K562 (cell line): ENCODE measurements around the gene PLAAT3. TPM values are rescaled to one million over a fixed set of nuclear protein-coding genes. Genes with fewer than 3 reads are reported as not detected.

Experiments
- ATAC-seq: fragments of 200-7000 bp; cut with Tn5 transposase; 3 replicates; pipeline ENCODE4 v1.9.1; 2020; ENCODE audit warnings: moderate library complexity
- BruUV-seq: library from RNA; stranded (reverse); fragments of 400-500 nt; replicated peaks from 2 replicates; lab custom pipeline; 2021; lab: Mats Ljungman, UMichigan
- CTCF ChIA-PET: fragments of 300-600 bp; formaldehyde crosslinking; extraction: SDS; loops from one replicate; lab custom pipeline; 2021; ENCODE audit warnings: low intra/inter-chr PET ratio; lab: Yijun Ruan, JAX
- POLR2A ChIA-PET: fragments of 300-600, 350-650 bp; sonication (Branson Sonifier 250); formaldehyde crosslinking; extraction: SDS; loops from one replicate; lab custom pipeline; 2021; ENCODE audit warnings: antibody characterized with exemption, inconsistent platforms; lab: Yijun Ruan, JAX
- DNase-seq, 4 experiments: peaks; one replicate each; pipeline versions ENCODE4 v3.0.0 to v3.0.0-alpha.2; 2011 to 2018; ENCODE audit warnings: low spot score in 3 of 4, mixed read lengths in 3 of 4; ENCODE audit errors: extremely low read depth in 1 of 4
- FAIRE-seq: peaks from 2 replicates; lab custom pipeline; 2011; peaks lifted over from hg19 to GRCh38; lab: Jason Lieb, UNC
- H2AFZ ChIP-seq: 2 replicates; pipeline ENCODE4 v1.6.0; 2011; ENCODE audit warnings: low read depth, low read length, control low read depth, inconsistent platforms
- H3K27ac ChIP-seq: fragments of 200-600 bp; 3 replicates; pipeline ENCODE4 v1.8.0; 2011; ENCODE audit warnings: low read depth, mild to moderate bottlenecking, control low read depth, inconsistent platforms, low read length, moderate library complexity, mixed read lengths; ENCODE audit errors: extremely low read depth
- H3K27me3 ChIP-seq, 2 experiments: fragments of 300-600 bp in 1 of 2; 2 replicates in 1 of 2; 3 replicates in 1 of 2; pipeline versions ENCODE4 v1.6.0 to v1.8.0; 2011; ENCODE audit warnings: inconsistent platforms in 2 of 2, low read length in 2 of 2, mild to moderate bottlenecking in 1 of 2, mixed read lengths in 1 of 2, moderate library complexity in 1 of 2; ENCODE audit not compliant: control insufficient read depth in 2 of 2, insufficient read depth in 2 of 2
- H3K36me3 ChIP-seq: fragments of 300-600 bp; 3 replicates; pipeline ENCODE4 v1.8.0; 2011; ENCODE audit warnings: mild to moderate bottlenecking, low read length, inconsistent platforms; ENCODE audit not compliant: control insufficient read depth, insufficient read depth
- H3K4me1 ChIP-seq, 2 experiments: fragments of 200-600 bp in 1 of 2; replicated peaks in 1 of 2; 2 replicates in 1 of 2; 3 replicates in 1 of 2; pipeline versions ENCODE4 v1.5.1 to v1.8.0; 2011; ENCODE audit warnings: inconsistent platforms in 2 of 2, low read length in 2 of 2, mild to moderate bottlenecking in 1 of 2, mixed read lengths in 1 of 2, moderate library complexity in 1 of 2; ENCODE audit not compliant: control insufficient read depth in 2 of 2, insufficient read depth in 2 of 2
- H3K4me2 ChIP-seq: 2 replicates; pipeline ENCODE4 v1.6.1; 2011; ENCODE audit warnings: low read length, control low read depth, inconsistent platforms, mixed read lengths; ENCODE audit not compliant: insufficient read depth
- H3K4me3 ChIP-seq: fragments of 200-600 bp; sonication (generic), shearing (Covaris generic); 2 replicates; pipeline ENCODE4 v1.5.1; 2016; ENCODE audit warnings: control low read depth, inconsistent platforms
- H3K79me2 ChIP-seq: fragments of 200-600 bp; 3 replicates; pipeline ENCODE4 v1.8.0; 2011; ENCODE audit warnings: low read length, inconsistent platforms; ENCODE audit not compliant: control insufficient read depth, insufficient read depth
- H3K9ac ChIP-seq, 2 experiments: 2 replicates each; pipeline versions ENCODE4 v1.6.0 to v1.6.1; 2011; ENCODE audit warnings: low read depth in 2 of 2, low read length in 2 of 2, control low read depth in 1 of 2, inconsistent platforms in 1 of 2, mild to moderate bottlenecking in 1 of 2, mixed read lengths in 1 of 2; ENCODE audit not compliant: insufficient read depth in 1 of 2
- H3K9me1 ChIP-seq: one replicate; pipeline ENCODE4 v1.6.0; 2011; ENCODE audit warnings: inconsistent platforms, mild to moderate bottlenecking, low read length, moderate library complexity; ENCODE audit not compliant: control insufficient read depth, insufficient read depth
- H3K9me3 ChIP-seq: replicated peaks from 2 replicates; pipeline ENCODE4 v1.5.1; 2011; ENCODE audit warnings: low read depth, low read length, inconsistent platforms; ENCODE audit not compliant: control insufficient read depth, insufficient read depth
- H4K20me1 ChIP-seq: replicated peaks from 2 replicates; pipeline ENCODE4 v1.6.1; 2011; ENCODE audit warnings: low read length, inconsistent platforms, mixed read lengths; ENCODE audit not compliant: control insufficient read depth, insufficient read depth
- DPF2 ChIP-seq: fragments of 450-650 bp; IDR thresholded peaks from 2 replicates; pipeline ENCODE4 v1.6.1; 2016
- EGR1 ChIP-seq: fragments of 450-650 bp; conservative IDR thresholded peaks from 2 replicates; pipeline ENCODE4 v1.6.1; 2017; ENCODE audit warnings: mild to moderate bottlenecking
- FOXP1 ChIP-seq: sonication (generic); formaldehyde crosslinking; IDR thresholded peaks from 2 replicates; pipeline ENCODE4 v1.8.0; 2022; ENCODE audit warnings: mild to moderate bottlenecking, missing genetic modification reagents
- HMGXB4 ChIP-seq: sonication (generic); formaldehyde crosslinking; IDR thresholded peaks from 2 replicates; pipeline ENCODE4 v1.8.1; 2023; ENCODE audit warnings: mild to moderate bottlenecking, missing genetic modification reagents
- JUND ChIP-seq, 2 experiments: IDR thresholded peaks; 2 replicates in 1 of 2; 3 replicates in 1 of 2; pipeline ENCODE4 v1.6.1; 2011; ENCODE audit warnings: borderline replicate concordance in 2 of 2, low read depth in 2 of 2, low read length in 2 of 2, improper control_type of control experiment in 1 of 2, missing biosample characterization in 1 of 2, missing genetic modification characterization in 1 of 2, missing genetic modification reagents in 1 of 2
- TSHZ1 ChIP-seq: fragments of 250-450 bp; sonication (Bioruptor Pico); IDR thresholded peaks from 2 replicates; pipeline ENCODE4 v1.4.0; 2020; ENCODE audit warnings: mild to moderate bottlenecking, moderate library complexity
- ZSCAN32 ChIP-seq: fragments of 450-650 bp; formaldehyde crosslinking; IDR thresholded peaks from 2 replicates; pipeline ENCODE4 v1.4.0; 2020; ENCODE audit warnings: mild to moderate bottlenecking, moderate library complexity
- WGBS: fragments of 100-300 bp; shearing (Covaris generic); methylation state at CpG from one replicate; pipeline ENCODE4 v1.1.6; 2016; ENCODE audit warnings: low coverage, mixed read lengths; ENCODE audit not compliant: insufficient coverage; ENCODE audit errors: missing lambda C conversion rate; 5-methylcytosine and 5-hydroxymethylcytosine counted together
- in situ Hi-C: fragments of 300-500 bp; cut with MboI; formaldehyde crosslinking; loops from 4 replicates; pipeline ENCODE4 v1.15.0; 2018; ENCODE audit warnings: inconsistent platforms, mixed read lengths
- intact Hi-C: fragments of 100-400 bp; cut with micrococcal nuclease; formaldehyde crosslinking; loops from 2 replicates; pipeline ENCODE4 v1.14.2; 2022
- polyA plus RNA-seq, 8 experiments: library from polyadenylated mRNA; depleted of rRNA in 4 of 8; stranded (reverse) in 5 of 8; unstranded in 3 of 8; fragments of >200 nt; fragmentation: Nextera tagmentation in 2 of 8; fragmentation: Illumina TruSeq in 1 of 8; extraction: Ambion mirVana in 2 of 8; extraction: Trizol in 1 of 8; gene quantifications; 2 replicates each; pipeline versions ENCODE4 v1.2.1 to v1.2.3, GENCODE V29; 2011 to 2014; ENCODE audit warnings: inconsistent platforms in 1 of 8, missing spikeins in 1 of 8
- total RNA-seq, 7 experiments: library from RNA; depleted of rRNA in 6 of 7; stranded (reverse); fragments of >200 nt in 6 of 7; fragmentation: Illumina TruSeq in 2 of 7; extraction: Trizol in 2 of 7; gene quantifications; 2 replicates each; pipeline versions ENCODE4 v1.2.1 to v1.2.3, GENCODE V29; 2011 to 2021; ENCODE audit warnings: low replicate concordance in 1 of 7

The PLAAT3 gene
- total and polyA plus RNA-seq, 9 of the 15 experiments (the other 6 are each of a cell fraction or from before 2014, with no cell fraction given) = 0.80 to 2.7 (median 1.4) TPM

- H3K9me3 ChIP-seq = no peaks in the 10 kb centered on the region
- H2AFZ ChIP-seq = no peak overlapping the region
- H3K9me1 ChIP-seq = no peaks in the 10 kb centered on the region
- no peaks in the 10 kb centered on the region for H3K79me2 ChIP-seq
- 17% methylated on average over 13 of the region's 14 CpGs for WGBS
- TF ChIP-seq EGR1 = peak; percentile 62
- no peak for TF ChIP-seq FOXP1 (CRISPR knock-in tag)
- BruUV-seq = no TSS peak
- DNase-seq (no peak), FAIRE-seq (no peak), ATAC-seq (no peak)
- H3K36me3 ChIP-seq = no peaks in the 10 kb centered on the region
- H3K4me3 ChIP-seq = no peak overlapping the region
- ChIA-PET CTCF (interaction anchor here (1.1 kb wide), 1 partner anchor 25 kb away, joined by 3 read pairs; no protein-coding TSS in a partner anchor), POLR2A (no interaction called here)
- peaks cover 3 to 15% of the 10 kb centered on the region in 2 experiments; a peak in 3 of 5 replicates for H3K27me3 ChIP-seq
- H3K27ac ChIP-seq = no peak overlapping the region
- H3K9ac ChIP-seq = no peak overlapping the region
- in situ Hi-C loops = no loop called here
- H4K20me1 ChIP-seq = no peaks in the 10 kb centered on the region
- peaks cover 8 to 23% of the 10 kb centered on the region in 2 experiments; a peak in 4 of 5 replicates for H3K4me1 ChIP-seq
- no peak overlapping the region for H3K4me2 ChIP-seq
- intact Hi-C loops = no loop called here
Observed at GRCh38 chr11:63610604-63611394, 3.4 kb downstream of the PLAAT3 start.

- H3K79me2 ChIP-seq = no peaks in the 10 kb centered on the region
- in situ Hi-C loops = no loop called here
- ATAC-seq (no peak), DNase-seq (no peak), FAIRE-seq (no peak)
- POLR2A ChIA-PET = no interaction called here
- intact Hi-C loops = no loop called here
- H3K9me3 ChIP-seq = no peaks in the 10 kb centered on the region
- H3K4me2 ChIP-seq = no peak overlapping the region
- H2AFZ ChIP-seq = no peak overlapping the region
- H3K36me3 ChIP-seq = no peaks in the 10 kb centered on the region
- peaks cover 3 to 15% of the 10 kb centered on the region in 2 experiments; a peak in 3 of 5 replicates for H3K27me3 ChIP-seq
- H3K9me1 ChIP-seq = no peaks in the 10 kb centered on the region
- no peak overlapping the region for H3K4me3 ChIP-seq
- no peak overlapping the region for H3K9ac ChIP-seq
- BruUV-seq = no TSS peak
- 35% methylated on average over 14 of the region's 14 CpGs for WGBS
- H3K27ac ChIP-seq = no peak overlapping the region
- H3K4me1 ChIP-seq = peaks cover 8 to 23% of the 10 kb centered on the region in 2 experiments; a peak in 4 of 5 replicates
- CTCF ChIA-PET = interaction anchor here (1.1 kb wide), 1 partner anchor 26 kb away, joined by 3 read pairs; no protein-coding TSS in a partner anchor
- H4K20me1 ChIP-seq = no peaks in the 10 kb centered on the region
- TF ChIP-seq JUND (IDR thresholded peaks at IDR 0.05; ENCODE audit: borderline replicate concordance, low read depth, low read length) (no peak), JUND (tag; IDR thresholded peaks at IDR 0.05; ENCODE audit: borderline replicate concordance, low read depth, low read length) (no peak), DPF2 (no peak), ZSCAN32 (no peak), TSHZ1 (no peak), HMGXB4 (no peak)
Observed at GRCh38 chr11:63609971-63610580, 4.2 kb downstream of the PLAAT3 start.
